Gastroesophageal sphincter (tissue), 4 donors: ENCODE measurements around the gene DEPDC5. TPM values are rescaled to one million over a fixed set of nuclear protein-coding genes. Genes with fewer than 3 reads are reported as not detected.

Source experiments
- ATAC-seq: fragments of 150-250 bp; one replicate; pipeline ENCODE4 v1.9.1; 2016; ENCODE audit warnings: mild to moderate bottlenecking, moderate library complexity
- H3K27ac ChIP-seq, 4 donors: fragments of 200-600 bp; sonication (generic) in 3 of 4; 1 replicate in 3 of 4; 2 replicates in 1 of 4; pipeline ENCODE4 v1.5.1; 2016 to 2019
- H3K27me3 ChIP-seq: fragments of 200-600 bp; sonication (generic); one replicate; pipeline ENCODE4 v1.5.1; 2019
- H3K36me3 ChIP-seq, 2 donors: fragments of 200-600 bp; sonication (generic); one replicate each; pipeline ENCODE4 v1.5.1; 2019; ENCODE audit warnings: control low read depth in 1 of 2
- H3K4me1 ChIP-seq, 3 donors: fragments of 200-600 bp; sonication (generic); 1 replicate in 2 of 3; 2 replicates in 1 of 3; pipeline ENCODE4 v1.5.1; 2016 to 2019; ENCODE audit warnings: control low read depth in 2 of 3
- H3K4me3 ChIP-seq, 2 donors: fragments of 200-600 bp; sonication (generic); one replicate each; pipeline ENCODE4 v1.5.1; 2019; ENCODE audit warnings: mild to moderate bottlenecking in 1 of 2, moderate library complexity in 1 of 2
- H3K9me3 ChIP-seq, 3 donors: fragments of 200-600 bp; sonication (generic); one replicate each; pipeline ENCODE4 v1.5.1; 2017 to 2019; ENCODE audit warnings: control low read depth in 2 of 3
- CTCF ChIP-seq, 4 experiments: fragments of 200-600 bp in 2 of 4; fragments of 450-650 bp in 2 of 4; sonication (generic) in 1 of 4; IDR thresholded peaks; one replicate each; pipeline ENCODE4 v1.5.1; 2017 to 2019; ENCODE audit warnings: antibody characterized with exemption in 4 of 4, mild to moderate bottlenecking in 2 of 4, moderate library complexity in 2 of 4
- EP300 ChIP-seq: sonication (generic); formaldehyde crosslinking; IDR thresholded peaks from one replicate; pipeline ENCODE4 v1.6.1; 2017; ENCODE audit warnings: antibody characterized with exemption, mild to moderate bottlenecking
- POLR2A ChIP-seq, 2 donors: fragments of 450-650 bp; IDR thresholded peaks; one replicate each; pipeline ENCODE4 v1.6.1; 2017; ENCODE audit warnings: antibody characterized with exemption in 2 of 2, mild to moderate bottlenecking in 2 of 2, moderate library complexity in 1 of 2
- POLR2AphosphoS5 ChIP-seq: sonication (generic); formaldehyde crosslinking; IDR thresholded peaks from one replicate; pipeline ENCODE4 v1.6.1; 2017; ENCODE audit warnings: antibody characterized with exemption
- WGBS, 2 donors: methylation state at CpG; one replicate each; pipeline ENCODE4 v1.1.5; 2018; ENCODE audit warnings: low coverage in 1 of 2; 5-methylcytosine and 5-hydroxymethylcytosine counted together
- total RNA-seq, 4 donors: library from RNA; depleted of rRNA; stranded (reverse); fragments of >200 nt; gene quantifications; one replicate each; pipeline ENCODE4 v1.1.0, GENCODE V29; 2016

The DEPDC5 gene
- total RNA-seq, 4 donors from 2014 or later: 10.5 to 27.9 (median 16.0) TPM

GRCh38 chr22:31898926-31899325, 145.1 kb downstream of the DEPDC5 start:
- Histone ChIP-seq H3K4me3 (no peak overlapping the region), H3K36me3 (peaks cover 0 to 82% of the 10 kb centered on the region in 2 donors), H3K27ac (no peak overlapping the region), H3K4me1 (no peaks in the 10 kb centered on the region), H3K9me3 (no peaks in the 10 kb centered on the region), H3K27me3 (no peaks in the 10 kb centered on the region)
- TF ChIP-seq CTCF (IDR thresholded peaks at IDR 0.05) (no peak), POLR2A (IDR thresholded peaks at IDR 0.05) (no peak), EP300 (no peak), POLR2AphosphoS5 (no peak)
- WGBS, 2 donors: 92 to 100% methylated on average over 1 to 2 of the region's 2 CpGs
- no peak for ATAC-seq

GRCh38 chr22:31899669-31900068, 145.8 kb downstream of the DEPDC5 start:
- 92 to 93% methylated on average over 3 to 4 of the region's 4 CpGs for WGBS, 2 donors
- ATAC-seq: no peak
- Histone ChIP-seq H3K27ac (no peak overlapping the region), H3K27me3 (no peaks in the 10 kb centered on the region), H3K4me1 (no peaks in the 10 kb centered on the region), H3K4me3 (no peak overlapping the region), H3K9me3 (no peaks in the 10 kb centered on the region), H3K36me3 (peaks cover 0 to 82% of the 10 kb centered on the region in 2 donors)
- TF ChIP-seq POLR2A (IDR thresholded peaks at IDR 0.05) (no peak), EP300 (no peak), CTCF (IDR thresholded peaks at IDR 0.05) (no peak)

- Histone ChIP-seq H3K4me1 (no peaks in the 10 kb centered on the region), H3K27me3 (no peaks in the 10 kb centered on the region), H3K9me3 (no peaks in the 10 kb centered on the region), H3K27ac (no peak overlapping the region), H3K36me3 (peaks cover 0 to 86% of the 10 kb centered on the region in 2 donors), H3K4me3 (no peak overlapping the region)
- no peak for ATAC-seq
- TF ChIP-seq EP300 (no peak), POLR2A (IDR thresholded peaks at IDR 0.05) (no peak), POLR2AphosphoS5 (no peak), CTCF (IDR thresholded peaks at IDR 0.05) (no peak)
- 81 to 92% methylated on average over 4 to 6 of the region's 6 CpGs for WGBS, 2 donors
These were observed 147.7 kb downstream of the DEPDC5 start for GRCh38 chr22:31901388-31902137.

GRCh38 chr22:31904651-31905050, 150.8 kb downstream of the DEPDC5 start:
- no peaks in the 10 kb centered on the region for H3K4me1 ChIP-seq
- H3K27me3 ChIP-seq: no peaks in the 10 kb centered on the region

More at GRCh38 chr22:31904651-31905050, 150.8 kb downstream of the DEPDC5 start:
- Histone ChIP-seq H3K4me3 (no peak overlapping the region), H3K27ac (no peak overlapping the region), H3K9me3 (no peaks in the 10 kb centered on the region), H3K36me3 (peaks cover 0 to 81% of the 10 kb centered on the region in 2 donors)
- 91 to 100% methylated on average over 3 of the region's 3 CpGs for WGBS, 2 donors
- no peak for TF ChIP-seq POLR2AphosphoS5
- TF ChIP-seq EP300: no peak
- TF ChIP-seq POLR2A (IDR thresholded peaks at IDR 0.05): no peak
- TF ChIP-seq CTCF (IDR thresholded peaks at IDR 0.05): no peak
- no peak for ATAC-seq
